Stomach smooth muscle (tissue), 2 donors: ENCODE data around the gene TRAIP.

ENCODE experiments used
- H3K27ac ChIP-seq: one replicate; pipeline ENCODE4 v1.7.0; 2013; ENCODE audit warnings: mild to moderate bottlenecking, low read length, inconsistent platforms
- H3K27me3 ChIP-seq, 2 donors: one replicate each; pipeline ENCODE4 v1.7.0; 2013; ENCODE audit warnings: low read length in 2 of 2; ENCODE audit not compliant: insufficient read depth in 2 of 2, control insufficient read depth in 1 of 2
- H3K36me3 ChIP-seq, 2 donors: one replicate each; pipeline ENCODE4 v1.7.0; 2013; ENCODE audit warnings: low read length in 2 of 2; ENCODE audit not compliant: control insufficient read depth in 2 of 2, insufficient read depth in 2 of 2
- H3K4me1 ChIP-seq: one replicate; pipeline ENCODE4 v1.7.0; 2013; ENCODE audit warnings: low read length; ENCODE audit not compliant: control insufficient read depth, insufficient read depth
- H3K4me3 ChIP-seq, 2 donors: one replicate each; pipeline ENCODE4 v1.7.0; 2013; ENCODE audit warnings: low read length in 2 of 2
- H3K9ac ChIP-seq, 2 donors: one replicate each; pipeline ENCODE4 v1.7.0; 2013; ENCODE audit warnings: low read length in 2 of 2, mild to moderate bottlenecking in 1 of 2
- H3K9me3 ChIP-seq, 2 donors: one replicate each; pipeline ENCODE4 v1.7.0; 2013; ENCODE audit warnings: low read length in 2 of 2; ENCODE audit not compliant: control insufficient read depth in 2 of 2
- donor health status: healthy.
- donor health status: Pancreatic carcinoma.

TRAIP gene

GRCh38 chr3:49801160-49801559 lies 55.2 kb downstream of the TRAIP start:
- H3K27ac ChIP-seq = no peak overlapping the region
- H3K9ac ChIP-seq = no peak overlapping the region
- no peak overlapping the region for H3K4me3 ChIP-seq
- no peaks in the 10 kb centered on the region for H3K9me3 ChIP-seq
- H3K27me3 ChIP-seq = no peaks in the 10 kb centered on the region
- H3K4me1 ChIP-seq = peaks cover 34% of the 10 kb centered on the region
- H3K36me3 ChIP-seq = no peaks in the 10 kb centered on the region

DNA sequence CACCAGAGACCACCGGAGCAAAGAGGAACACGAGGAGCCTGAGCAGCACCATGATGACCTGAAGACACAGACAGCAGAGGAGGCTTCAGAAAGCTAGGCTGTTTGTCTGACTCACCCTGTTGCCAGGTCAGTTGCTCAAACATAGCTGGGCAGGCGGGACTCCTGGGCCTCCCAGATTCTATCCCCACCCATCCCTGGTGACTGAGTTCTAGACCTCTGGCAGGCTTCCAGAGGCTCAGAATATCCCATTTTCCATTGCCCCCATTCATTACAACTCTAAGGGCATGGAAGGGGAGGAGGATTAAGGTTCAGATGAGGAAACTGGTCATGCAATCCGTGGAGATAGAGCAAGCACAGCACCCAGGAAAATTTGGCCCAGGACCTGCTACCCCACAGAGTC lies 56.6 kb downstream of the TRAIP start, which contains the start of gene CDHR4:
Gene CDHR4, minus strand, starts transcription at position 113 of the 400 bp plus-strand sequence. Its CDS starts 61 bp downstream, at position 52.
- H3K4me1 ChIP-seq = peaks cover 22% of the 10 kb centered on the region
- no peaks in the 10 kb centered on the region for H3K36me3 ChIP-seq
- no peak within 1 kb of the TSS for H3K4me3 ChIP-seq
- no peak within 1 kb of the TSS for H3K27ac ChIP-seq
- H3K9me3 ChIP-seq = no peaks in the 10 kb centered on the region
- no peak within 1 kb of the TSS for H3K9ac ChIP-seq
- H3K27me3 ChIP-seq = no peaks in the 10 kb centered on the region

GRCh38 chr3:49799105-49799504 lies 57.3 kb downstream of the TRAIP start:
- Histone ChIP-seq H3K36me3 (no peaks in the 10 kb centered on the region), H3K27ac (no peak overlapping the region), H3K27me3 (no peaks in the 10 kb centered on the region), H3K4me3 (no peak overlapping the region), H3K9ac (no peak overlapping the region), H3K9me3 (no peaks in the 10 kb centered on the region), H3K4me1 (peaks cover 16% of the 10 kb centered on the region)

- Histone ChIP-seq H3K4me1 (peaks cover 2% of the 10 kb centered on the region), H3K27ac (no peak overlapping the region), H3K9me3 (no peaks in the 10 kb centered on the region), H3K4me3 (no peak overlapping the region), H3K36me3 (no peaks in the 10 kb centered on the region), H3K27me3 (no peaks in the 10 kb centered on the region), H3K9ac (no peak overlapping the region)
Measured at GRCh38 chr3:49794926-49795905, 61.1 kb downstream of the TRAIP start.

- Histone ChIP-seq H3K4me1 (no peaks in the 10 kb centered on the region), H3K9me3 (no peaks in the 10 kb centered on the region), H3K4me3 (no peak overlapping the region), H3K36me3 (no peaks in the 10 kb centered on the region), H3K27ac (no peak overlapping the region), H3K27me3 (no peaks in the 10 kb centered on the region), H3K9ac (no peak overlapping the region)
Measured at GRCh38 chr3:49794431-49794830, 61.9 kb downstream of the TRAIP start.

- Histone ChIP-seq H3K36me3 (no peaks in the 10 kb centered on the region), H3K9ac (no peak overlapping the region), H3K4me1 (no peaks in the 10 kb centered on the region), H3K27me3 (no peaks in the 10 kb centered on the region), H3K27ac (no peak overlapping the region), H3K9me3 (no peaks in the 10 kb centered on the region), H3K4me3 (no peak overlapping the region)
Measured at GRCh38 chr3:49793486-49794085, 62.8 kb downstream of the TRAIP start.

DNA sequence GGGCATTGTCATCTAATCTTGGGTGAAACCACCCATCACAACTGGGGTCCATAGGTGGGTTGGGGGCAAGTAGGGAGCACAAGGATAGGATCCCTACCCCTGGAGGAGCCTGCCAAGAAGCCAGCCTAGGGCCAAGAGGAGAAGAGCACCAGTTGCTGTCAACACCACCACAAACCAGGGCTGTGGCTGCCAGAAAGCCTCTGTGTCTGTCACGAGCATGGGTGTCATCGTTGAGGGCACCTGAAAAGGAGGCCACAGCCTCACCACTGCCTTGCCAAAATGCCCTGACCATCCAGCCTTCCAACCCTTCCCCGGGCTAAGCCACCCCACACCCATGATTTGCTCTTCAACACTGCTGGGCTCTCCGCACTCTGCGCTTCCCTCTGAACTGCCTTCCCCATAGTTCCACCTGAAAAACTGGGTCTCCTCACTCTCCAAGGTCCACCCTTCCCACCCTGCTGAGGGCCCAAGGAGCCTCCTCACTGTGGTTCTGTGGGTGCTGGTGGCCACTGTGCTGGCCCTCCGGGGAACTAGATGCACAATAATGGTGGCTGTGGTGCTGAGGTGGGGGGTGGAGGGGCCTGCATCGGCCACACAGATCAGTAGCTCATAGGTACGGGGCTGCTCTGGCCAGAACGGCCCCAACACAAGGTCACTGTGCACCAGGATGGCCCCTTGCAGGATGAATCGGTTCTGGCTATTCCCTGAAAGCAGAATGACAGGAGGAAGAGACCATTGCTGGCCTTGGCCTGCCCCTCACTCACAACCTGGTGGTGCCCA lies 63.8 kb downstream of the TRAIP start:
- Histone ChIP-seq H3K27me3 (no peaks in the 10 kb centered on the region), H3K4me1 (no peaks in the 10 kb centered on the region), H3K27ac (no peak overlapping the region), H3K9me3 (no peaks in the 10 kb centered on the region), H3K4me3 (no peak overlapping the region), H3K36me3 (no peaks in the 10 kb centered on the region), H3K9ac (no peak overlapping the region)

- Histone ChIP-seq H3K9ac (no peak overlapping the region), H3K36me3 (no peaks in the 10 kb centered on the region), H3K4me3 (no peak overlapping the region), H3K27ac (no peak overlapping the region), H3K27me3 (no peaks in the 10 kb centered on the region), H3K4me1 (peaks cover 6% of the 10 kb centered on the region), H3K9me3 (no peaks in the 10 kb centered on the region)
Measured at GRCh38 chr3:49791571-49791970, 64.8 kb downstream of the TRAIP start.

- Histone ChIP-seq H3K27ac (no peak overlapping the region), H3K4me3 (no peak overlapping the region)
Measured at GRCh38 chr3:49790626-49791411, 65.5 kb downstream of the TRAIP start.

DNA sequence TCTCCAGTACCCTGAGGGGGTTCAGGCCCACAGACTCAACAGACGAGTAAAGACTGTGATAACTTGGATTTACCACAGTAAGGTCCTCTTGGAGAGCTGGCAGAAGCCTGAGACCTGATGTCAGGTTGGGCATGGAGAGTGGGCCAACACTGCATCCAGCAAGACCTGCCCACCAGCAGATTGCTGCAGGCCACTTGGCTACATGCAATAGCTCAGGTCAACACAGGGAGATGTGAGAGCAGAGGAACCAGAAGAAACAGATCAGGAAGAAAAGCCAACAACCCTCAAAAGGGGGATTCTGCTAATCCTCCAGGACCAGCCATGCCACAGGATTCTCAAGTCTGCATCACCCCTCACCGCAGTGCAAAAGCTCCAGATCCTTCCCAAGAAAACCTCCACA lies 68.3 kb downstream of the TRAIP start:
- Histone ChIP-seq H3K9ac (no peak overlapping the region), H3K4me1 (peaks cover 28% of the 10 kb centered on the region), H3K27ac (no peak overlapping the region), H3K4me3 (no peak overlapping the region), H3K27me3 (no peaks in the 10 kb centered on the region), H3K36me3 (no peaks in the 10 kb centered on the region), H3K9me3 (no peaks in the 10 kb centered on the region)

More at GRCh38 chr3:49790626-49791411, 65.5 kb downstream of the TRAIP start:
- peaks cover 8% of the 10 kb centered on the region for H3K4me1 ChIP-seq
- H3K36me3 ChIP-seq = no peaks in the 10 kb centered on the region
- no peaks in the 10 kb centered on the region for H3K27me3 ChIP-seq
- no peaks in the 10 kb centered on the region for H3K9me3 ChIP-seq
- H3K9ac ChIP-seq = no peak overlapping the region
